HG03064 (cell line): ENCODE measurements around the gene HOXA5.
A peak's percentile ranks its signal among the peaks of the same experiment; 100 is the strongest.

ENCODE experiments used
- ATAC-seq: cut with Tn5 transposase; IDR thresholded peaks from one replicate; pipeline ENCODE4 v1.9.1; 2021; ENCODE audit warnings: low read depth; ENCODE audit not compliant: unreplicated experiment

The HOXA5 gene

GRCh38 chr7:27150568-27151340 is 7.3 kb upstream of the HOXA5 start:
- peak; percentile 75 for ATAC-seq

GRCh38 chr7:27149842-27150567 is 6.5 kb upstream of the HOXA5 start:
- ATAC-seq: no peak

- ATAC-seq: no peak
These were observed 5.5 kb upstream of the HOXA5 start for GRCh38 chr7:27148756-27149641.

- ATAC-seq: no peak
These were observed 4.7 kb upstream of the HOXA5 start for GRCh38 chr7:27148031-27148755.

GRCh38 chr7:27147199-27148030 is 3.9 kb upstream of the HOXA5 start, which contains the start of gene HOXA6:
TSS of gene HOXA6 (minus strand) at chr7:27147774. CDS start at chr7:27147749, 25 bp downstream.
- no peak for ATAC-seq

- no peak for ATAC-seq
These were observed 3.2 kb upstream of the HOXA5 start for GRCh38 chr7:27146491-27147198.

- ATAC-seq: no peak
These were observed 2.5 kb upstream of the HOXA5 start for GRCh38 chr7:27145914-27146412.

GRCh38 chr7:27145165-27145913 is 1.9 kb upstream of the HOXA5 start:
- no peak for ATAC-seq

- ATAC-seq: no peak
These were observed 1.3 kb upstream of the HOXA5 start for GRCh38 chr7:27144781-27145164.

GRCh38 chr7:27143950-27144780 is 684 bp upstream of the HOXA5 start:
- ATAC-seq: no peak

GRCh38 chr7:27142580-27143022 is 880 bp downstream of the HOXA5 start:
- ATAC-seq: no peak

- ATAC-seq: no peak
These were observed 1.4 kb downstream of the HOXA5 start for GRCh38 chr7:27141923-27142579.

- ATAC-seq: no peak
These were observed 2.2 kb downstream of the HOXA5 start for GRCh38 chr7:27141137-27141922.

GRCh38 chr7:27140126-27140857 is 3.2 kb downstream of the HOXA5 start:
- no peak for ATAC-seq
